GM18873 (cell line): ENCODE results near the gene LYST.
"Not testable (repeated sequence)": the region's sequence is repeated elsewhere in the genome, so short reads cannot be mapped to it uniquely, and the experiment has no call there.

Source experiments
- ATAC-seq: cut with Tn5 transposase; IDR thresholded peaks from one replicate; pipeline ENCODE4 v1.9.1; 2021; ENCODE audit warnings: mild to moderate bottlenecking, moderate library complexity, moderate number of reproducible peaks; ENCODE audit not compliant: unreplicated experiment, low FRiP score

The LYST gene

DNA sequence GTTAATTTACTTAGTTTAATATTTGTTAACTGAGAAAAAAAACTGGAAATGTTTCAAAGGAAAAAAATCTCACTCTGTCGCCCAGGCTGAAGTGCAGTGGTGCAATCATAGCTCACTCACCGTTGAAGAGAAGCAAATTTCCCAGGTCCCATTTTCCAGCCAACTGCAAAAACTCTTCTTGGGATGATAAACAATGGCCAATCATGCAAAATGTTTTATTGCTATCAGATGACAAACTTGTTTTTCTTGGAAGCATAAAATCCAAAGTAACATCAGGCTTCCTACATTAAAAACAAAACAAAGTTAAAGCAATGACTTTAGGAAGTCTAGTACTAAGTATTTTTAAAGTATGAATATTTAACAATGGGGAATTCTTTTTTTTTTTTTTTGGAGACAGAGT is 84.9 kb downstream of the LYST start:
- ATAC-seq, result no peak

DNA sequence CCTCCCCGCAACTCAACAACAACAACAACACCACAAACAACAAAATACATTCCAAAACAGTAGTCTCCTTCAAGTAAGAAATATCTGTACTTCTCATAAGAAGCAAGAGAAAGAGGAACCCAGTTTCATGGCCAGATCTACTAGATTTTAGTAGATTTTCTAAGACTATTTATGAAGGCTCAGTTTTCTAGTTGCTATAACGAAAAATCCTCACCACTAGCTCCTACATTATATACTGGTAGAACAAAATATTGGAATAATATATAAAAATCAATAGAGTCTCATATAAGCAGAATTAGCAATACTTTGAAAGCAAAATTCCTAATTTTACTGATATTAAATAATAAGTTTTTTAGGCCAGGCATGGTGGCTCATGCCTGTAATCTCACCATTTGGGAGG is 86.9 kb downstream of the LYST start:
- no peak for ATAC-seq

DNA sequence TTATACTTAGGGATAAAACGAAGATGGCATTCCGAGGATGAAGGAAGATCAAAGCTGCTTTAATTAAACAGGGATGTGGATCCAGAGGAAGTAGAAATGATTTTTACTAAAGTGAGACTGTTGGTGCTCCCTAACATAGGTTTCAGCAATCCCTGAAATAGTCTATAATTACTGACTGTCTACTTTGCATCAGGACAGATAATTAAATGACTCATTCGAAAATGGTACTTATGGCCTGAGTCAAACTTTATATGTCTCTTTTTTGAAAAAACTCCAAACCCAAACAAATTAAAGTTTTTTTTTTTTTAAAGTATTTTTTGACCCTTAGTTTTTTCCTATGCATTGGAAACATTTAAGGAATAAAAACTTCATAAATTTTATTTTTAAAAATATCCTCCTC is 90.3 kb downstream of the LYST start:
- no peak for ATAC-seq

DNA sequence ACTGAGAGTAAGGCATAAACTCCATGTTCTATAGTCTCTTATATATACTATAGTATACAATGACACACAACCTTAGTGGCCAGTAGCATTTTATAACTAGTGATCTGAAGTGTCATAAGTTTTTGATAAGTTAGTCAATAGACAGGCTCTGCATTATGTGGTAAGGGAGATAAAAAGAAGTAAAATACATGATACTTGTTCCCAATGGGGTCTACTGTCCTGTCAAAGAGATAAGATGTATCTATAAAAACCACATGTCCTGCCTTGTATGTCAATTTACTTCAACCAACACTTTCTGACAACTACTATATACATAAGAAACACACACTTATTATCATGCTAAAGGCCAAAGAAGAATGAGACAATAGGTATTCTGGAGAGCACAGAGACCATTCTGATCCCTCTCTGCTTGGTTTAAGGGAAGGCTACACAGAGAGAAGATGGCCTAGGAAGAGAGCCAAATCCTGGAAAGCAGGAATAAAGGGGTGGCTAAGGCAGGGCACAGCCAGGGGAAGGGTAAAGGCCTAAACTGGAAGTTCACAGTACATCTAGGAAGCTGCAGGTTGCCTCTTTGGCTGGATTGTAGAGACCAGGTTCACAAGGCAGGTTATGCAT is 91.4 kb downstream of the LYST start:
- no peak for ATAC-seq

DNA sequence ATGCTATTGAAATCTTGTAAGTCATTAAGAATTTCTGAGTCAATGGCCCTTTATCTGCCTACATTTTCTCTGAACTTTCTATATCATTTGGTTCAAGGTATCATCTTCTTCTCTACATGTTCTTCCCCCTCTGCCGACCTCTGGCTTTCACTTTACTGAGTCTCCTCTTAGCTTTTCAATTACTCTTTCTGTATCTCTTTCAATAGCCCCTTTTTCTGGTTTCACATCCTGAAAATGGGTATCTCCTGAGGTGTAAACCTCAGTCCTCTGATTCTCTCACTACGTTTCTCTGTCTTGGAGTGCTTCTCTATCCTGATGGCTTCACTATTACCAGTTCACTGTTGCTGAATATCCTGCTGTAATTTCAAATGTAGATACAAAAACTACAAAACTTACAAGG is 98.9 kb downstream of the LYST start:
- peak; percentile 82 for ATAC-seq

DNA sequence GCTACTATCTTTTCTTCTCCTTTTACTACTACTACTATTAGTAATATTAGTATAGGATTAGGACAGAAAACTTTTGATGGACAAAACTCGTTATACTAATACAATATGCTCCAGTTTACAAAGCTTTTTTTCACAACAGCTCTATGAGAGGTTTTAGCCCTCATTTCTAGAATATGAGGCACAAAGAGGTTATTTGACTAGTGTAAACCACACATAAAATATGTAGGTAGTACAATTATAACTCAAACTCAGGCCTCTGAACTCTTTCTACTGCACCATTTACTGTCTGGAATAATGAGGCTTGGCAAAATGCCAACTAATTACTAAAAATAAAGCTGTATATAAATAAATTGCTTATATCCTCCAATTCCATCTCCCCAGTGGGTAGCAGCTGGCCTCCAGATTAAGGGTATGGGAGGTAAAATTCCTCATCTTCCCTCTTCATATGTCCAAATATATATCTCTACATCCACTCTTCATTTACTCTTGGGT is 99.9 kb downstream of the LYST start:
- ATAC-seq, result no peak

DNA sequence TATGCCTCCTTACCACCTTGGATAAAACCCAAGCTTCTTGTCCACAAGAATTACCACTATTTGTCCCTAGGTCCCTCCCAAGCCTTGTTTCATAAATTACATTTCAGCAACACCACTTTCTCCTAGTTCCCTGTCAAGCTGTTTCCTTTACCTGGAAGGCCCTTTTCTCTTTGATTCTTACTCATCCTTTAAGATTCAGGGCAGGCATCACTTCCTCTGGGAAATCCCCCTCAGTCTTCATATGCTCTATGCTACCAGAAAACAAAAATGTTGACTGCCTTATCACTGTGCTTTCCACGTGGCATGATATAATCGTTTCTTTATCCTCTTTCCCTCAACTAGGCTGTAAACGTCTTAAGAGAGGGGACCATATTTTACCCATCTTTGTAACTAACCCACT is 102.7 kb downstream of the LYST start:
- no peak for ATAC-seq

DNA sequence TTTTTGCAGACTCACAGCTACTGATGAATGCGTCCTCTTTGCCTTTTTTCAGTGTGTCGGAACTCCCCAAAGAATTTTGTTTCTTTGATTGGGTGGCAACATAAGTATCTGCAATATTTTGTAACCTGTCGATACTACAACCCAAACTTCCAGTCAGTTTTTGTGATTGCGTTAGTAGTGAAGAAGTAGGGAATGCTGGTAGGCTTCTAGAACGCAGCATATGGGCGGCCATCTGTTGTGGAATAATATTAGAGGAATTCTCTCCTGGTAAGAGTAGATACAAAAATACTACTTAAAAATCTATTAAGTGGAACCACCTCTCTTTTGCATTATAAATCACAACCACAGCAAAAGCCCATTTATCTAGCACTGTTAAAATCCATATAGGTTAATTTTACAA is 107.4 kb downstream of the LYST start:
- ATAC-seq, result no peak

DNA sequence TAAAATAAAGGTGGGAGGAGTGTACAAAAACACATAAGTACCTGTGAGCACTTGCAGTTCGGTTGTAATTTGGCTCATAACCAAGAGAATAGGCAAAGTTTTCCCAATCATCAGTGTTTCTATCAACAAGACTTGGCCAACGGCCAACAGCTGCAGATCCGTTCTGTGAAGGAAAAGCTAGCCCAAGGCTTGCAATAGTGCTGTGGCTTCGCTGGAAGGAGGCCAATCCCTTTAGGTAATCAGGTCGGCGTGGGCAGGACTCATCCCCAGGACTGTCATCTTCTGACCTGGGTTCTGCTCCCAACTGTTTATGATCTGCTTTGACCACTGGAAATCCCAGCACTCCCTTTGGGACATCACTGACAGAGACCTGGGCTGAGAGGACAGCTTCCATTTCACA is 107.8 kb downstream of the LYST start:
- ATAC-seq, result no peak

DNA sequence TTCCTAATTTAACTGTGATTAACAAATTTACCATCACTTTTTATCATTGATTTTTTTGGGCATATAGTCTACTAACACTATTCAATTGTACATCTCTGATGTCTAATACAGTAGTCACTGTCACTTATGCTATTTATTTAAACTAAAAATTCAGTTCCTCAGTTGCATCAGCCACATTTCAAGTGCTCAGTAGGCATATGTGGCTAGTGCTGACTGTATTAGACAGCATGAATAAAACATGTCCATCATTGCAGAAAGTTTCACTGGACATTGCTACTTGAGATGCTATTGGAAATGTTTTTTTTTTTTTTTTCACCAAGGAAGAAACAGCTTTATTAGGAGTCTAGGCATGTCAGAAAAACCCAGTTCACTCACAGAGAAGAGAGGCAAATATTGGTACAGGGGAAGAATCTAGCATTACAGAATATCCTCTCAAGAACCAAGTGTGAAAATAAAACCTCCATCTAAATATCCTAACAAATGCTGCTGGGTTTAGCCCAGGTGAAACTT is 109.1 kb downstream of the LYST start:
- no peak for ATAC-seq

DNA sequence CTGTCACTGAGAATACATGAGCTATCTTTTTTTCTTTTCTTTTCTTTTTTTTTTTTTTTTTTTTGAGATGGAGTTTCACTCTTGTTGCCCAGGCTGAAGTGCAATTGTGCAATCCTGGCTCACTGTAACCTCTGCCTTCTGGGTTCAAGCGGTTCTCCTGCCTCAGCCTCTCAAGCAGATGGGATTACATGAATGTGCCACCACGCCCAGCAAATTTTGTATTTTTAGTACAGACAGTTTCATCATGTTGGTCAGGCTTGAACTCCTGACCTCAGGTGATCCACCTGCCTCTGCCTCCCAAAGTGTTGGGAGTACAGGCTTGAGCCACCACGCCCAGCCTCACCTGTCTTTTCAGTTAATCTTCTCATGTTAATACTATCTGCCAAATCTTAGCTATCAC is 112.5 kb downstream of the LYST start:
- not testable (repeated sequence) for ATAC-seq

DNA sequence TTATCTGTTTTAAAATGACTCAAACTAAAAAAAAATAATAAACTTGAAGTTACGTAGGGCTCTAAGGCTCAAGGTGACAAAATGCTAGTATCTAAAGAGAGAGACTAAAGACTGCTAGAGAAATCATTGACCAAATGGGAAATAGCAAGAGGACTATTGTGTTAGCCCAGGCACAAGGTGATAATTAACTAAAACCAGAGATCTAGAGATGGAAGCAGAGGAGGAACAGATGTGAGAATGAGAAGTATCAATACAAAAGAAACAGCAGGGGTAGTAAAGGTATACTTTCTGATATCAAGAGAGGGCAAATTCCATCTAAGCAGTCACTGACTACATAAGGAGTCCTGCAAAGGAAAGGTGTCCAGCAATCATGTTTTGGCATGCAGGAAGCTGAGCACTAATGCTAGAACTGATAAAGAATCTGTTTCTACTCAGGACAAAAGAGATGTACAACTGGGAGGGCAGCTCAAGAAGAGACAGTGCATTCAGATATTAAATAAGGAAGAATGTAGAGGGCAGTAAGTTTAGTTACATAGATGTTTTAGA is 116.9 kb downstream of the LYST start:
- no peak for ATAC-seq

DNA sequence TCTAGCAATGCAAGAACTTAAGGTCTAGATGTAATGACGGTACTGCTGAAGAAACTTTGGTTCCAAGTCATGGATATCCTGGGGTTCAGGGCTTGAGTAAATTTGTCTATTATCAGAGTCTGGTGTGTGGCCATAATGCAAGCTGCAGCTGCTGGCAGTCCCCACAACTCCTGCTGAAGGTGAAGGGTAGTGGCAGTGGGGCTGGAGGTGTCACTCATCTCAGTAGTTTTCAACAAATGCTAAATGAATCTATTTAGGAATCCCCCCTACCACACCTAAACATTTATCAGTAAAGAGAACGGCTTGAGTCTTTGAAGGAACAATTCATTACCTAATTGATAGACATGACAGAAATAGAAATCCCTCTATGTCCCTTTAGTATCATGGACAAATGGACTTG is 118.0 kb downstream of the LYST start:
- ATAC-seq, result no peak

DNA sequence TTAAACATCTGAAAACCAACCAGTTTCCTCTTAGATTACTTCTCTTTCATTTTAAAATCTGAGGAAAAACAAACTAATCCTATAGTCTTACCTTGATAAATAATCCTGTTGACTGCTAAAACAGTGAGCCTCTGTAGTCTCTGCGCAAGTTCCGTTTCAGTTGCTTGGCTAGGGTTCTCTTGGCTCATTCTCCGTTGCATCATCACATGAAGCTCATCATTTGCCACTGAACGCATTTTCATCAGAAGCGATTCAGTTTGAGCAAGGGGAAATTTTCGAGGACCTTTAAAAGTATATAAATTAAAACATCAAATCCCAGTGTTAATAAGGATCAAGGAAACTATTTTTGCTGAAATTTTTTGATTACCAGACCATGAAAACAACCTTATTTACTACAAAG is 120.5 kb downstream of the LYST start:
- no peak for ATAC-seq

DNA sequence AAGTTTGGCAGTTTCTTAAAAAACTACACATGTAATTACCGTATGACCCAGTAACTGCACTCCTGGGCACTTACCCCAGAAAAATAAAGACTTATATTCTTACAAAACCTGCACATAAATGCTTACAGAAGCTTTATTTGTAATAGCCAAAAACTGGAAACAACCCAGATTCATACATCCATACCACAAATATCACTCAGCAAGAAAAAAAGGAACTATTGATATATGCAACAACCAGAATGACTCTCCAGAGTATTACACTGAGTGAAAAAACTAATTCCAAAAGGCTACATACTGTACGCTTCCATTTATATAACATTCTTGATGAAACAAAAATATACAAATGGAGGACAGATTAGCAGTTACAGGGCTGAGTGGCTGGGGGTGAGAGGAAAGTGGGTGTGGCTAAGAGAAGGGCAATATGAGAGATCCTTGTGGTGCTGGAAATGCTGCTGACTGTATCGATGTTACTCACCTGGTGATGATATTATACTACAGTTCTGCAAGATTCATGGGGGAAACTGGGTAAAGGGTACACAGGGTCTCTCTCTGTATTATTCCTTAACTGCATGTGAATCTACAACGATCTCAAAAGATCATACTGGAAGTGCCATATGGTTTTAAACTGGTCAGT is 121.1 kb downstream of the LYST start:
- no peak for ATAC-seq

DNA sequence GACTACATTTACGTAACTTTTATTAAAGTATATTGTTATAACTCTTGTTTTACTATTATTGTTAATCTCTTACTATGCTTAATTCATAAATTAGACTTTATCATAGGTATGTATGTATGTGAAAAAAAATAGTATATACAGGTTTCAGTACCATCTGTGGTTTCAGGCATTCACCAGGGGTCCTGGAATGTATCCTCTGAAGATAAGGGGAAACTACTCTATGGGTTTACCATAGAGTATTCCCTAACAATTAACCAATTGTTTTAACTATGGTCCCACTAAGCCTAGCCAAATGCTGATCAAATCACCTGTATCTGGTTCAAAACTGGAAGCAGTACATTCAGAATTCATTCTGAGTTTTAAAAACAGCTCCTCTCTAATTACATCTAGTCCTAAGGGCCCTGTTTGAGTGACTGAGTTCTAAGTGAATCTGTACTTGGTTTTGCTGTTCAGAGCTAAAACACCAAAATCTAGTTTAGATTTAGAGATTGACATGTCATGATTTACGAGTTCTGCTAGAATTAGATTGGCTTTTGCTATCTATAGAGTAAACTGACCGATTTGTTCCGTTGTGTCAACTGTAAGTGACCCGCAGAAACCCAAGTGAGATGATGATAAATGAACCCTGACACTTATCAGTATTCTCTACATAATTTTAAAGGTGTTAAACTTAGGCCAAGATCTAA is 123.6 kb downstream of the LYST start:
- no peak for ATAC-seq

DNA sequence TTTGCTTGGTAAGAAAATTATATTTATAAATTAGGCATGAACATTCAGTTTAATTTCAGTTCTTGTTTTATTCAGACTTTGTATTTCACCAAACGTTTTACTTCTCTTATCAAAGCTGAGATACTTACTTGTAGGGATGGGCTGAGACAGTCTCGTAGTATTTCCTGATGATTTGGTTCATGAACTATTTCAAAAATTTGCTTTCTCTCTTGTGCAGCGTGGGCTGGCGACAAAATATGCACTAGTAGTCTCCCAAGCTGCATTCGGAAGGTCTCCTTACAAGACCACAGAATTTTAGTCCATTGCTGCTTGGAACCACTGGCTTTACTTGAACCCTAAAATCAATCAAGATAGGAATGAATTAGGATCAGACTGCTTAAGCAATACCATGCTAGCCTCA is 125.4 kb downstream of the LYST start:
- no peak for ATAC-seq

DNA sequence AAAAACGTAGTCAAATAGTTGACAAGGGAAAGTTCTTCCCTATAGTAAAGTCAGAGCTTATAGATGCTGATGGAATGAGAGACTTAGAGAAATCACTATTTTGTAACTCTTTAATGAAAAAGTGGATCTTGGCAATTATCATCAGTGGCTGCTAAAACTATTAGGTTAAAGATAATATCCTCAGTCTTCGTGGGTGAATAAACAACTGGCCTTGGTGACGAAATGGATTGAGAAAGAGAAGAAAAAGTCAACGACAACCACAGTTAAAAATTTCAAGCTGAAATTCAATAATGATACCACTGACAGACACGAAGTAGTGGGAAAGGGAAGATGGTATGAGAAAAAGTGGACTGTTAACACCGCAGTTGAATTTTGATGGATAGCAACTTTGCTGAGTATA is 127.1 kb downstream of the LYST start:
- ATAC-seq, result no peak

DNA sequence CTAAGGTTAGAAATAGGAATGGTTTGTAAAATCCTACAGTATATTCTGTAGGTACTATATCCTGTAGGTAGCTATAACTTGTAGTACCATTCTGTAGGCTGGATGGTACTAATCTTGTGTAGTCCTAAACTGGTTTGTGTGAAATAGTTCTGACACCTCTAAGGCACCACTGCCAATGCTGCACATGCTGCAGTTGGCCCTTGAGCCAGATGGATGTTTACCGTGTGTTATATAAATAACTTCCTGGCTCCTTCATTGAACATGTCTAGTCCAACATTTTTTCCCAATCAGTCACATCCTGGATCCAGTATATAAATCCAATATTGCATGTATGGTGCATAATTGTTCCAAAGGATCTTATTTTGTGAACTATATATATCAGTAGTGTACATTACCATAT is 127.6 kb downstream of the LYST start:
- ATAC-seq, result no peak

DNA sequence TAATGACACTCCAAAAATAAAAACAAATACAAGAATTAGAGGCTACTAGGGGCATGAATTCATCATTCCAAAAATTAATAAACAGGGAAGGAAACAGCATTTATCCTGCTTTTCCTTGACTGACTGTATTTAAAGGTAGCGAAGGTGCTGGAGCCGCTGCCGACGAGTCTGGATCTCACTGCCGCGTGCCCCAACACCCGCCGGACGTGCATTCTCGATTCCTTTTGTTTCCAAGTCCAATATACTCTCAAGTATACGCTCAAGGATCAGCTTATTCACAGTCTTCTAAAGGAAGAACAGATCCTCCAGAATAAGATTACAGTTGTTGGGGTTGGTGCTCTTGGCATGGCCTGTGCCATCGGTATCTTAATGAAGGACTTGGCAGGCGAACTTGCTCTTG is 129.0 kb downstream of the LYST start:
- no peak for ATAC-seq

DNA sequence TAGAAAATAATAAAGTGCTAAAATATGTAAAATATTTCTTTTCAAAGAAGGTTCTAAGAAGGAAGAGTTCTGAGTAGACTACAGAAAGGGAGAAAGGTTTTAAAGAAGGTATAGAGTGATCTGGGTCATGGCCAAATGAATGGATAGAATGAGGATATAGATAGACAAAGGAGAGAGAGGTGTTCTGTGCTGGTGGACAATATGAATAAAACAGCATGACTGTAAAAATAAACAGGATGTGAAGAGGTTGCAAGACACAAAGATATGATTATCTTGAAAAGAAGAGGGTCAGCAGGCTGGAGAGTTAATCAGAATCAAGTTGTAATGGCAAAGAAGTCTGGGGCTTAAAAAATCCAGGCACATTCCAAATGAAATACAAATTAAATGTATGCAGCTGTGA is 130.4 kb downstream of the LYST start:
- ATAC-seq, result no peak
